ENCODE results near the gene KIF3A.

DNA sequence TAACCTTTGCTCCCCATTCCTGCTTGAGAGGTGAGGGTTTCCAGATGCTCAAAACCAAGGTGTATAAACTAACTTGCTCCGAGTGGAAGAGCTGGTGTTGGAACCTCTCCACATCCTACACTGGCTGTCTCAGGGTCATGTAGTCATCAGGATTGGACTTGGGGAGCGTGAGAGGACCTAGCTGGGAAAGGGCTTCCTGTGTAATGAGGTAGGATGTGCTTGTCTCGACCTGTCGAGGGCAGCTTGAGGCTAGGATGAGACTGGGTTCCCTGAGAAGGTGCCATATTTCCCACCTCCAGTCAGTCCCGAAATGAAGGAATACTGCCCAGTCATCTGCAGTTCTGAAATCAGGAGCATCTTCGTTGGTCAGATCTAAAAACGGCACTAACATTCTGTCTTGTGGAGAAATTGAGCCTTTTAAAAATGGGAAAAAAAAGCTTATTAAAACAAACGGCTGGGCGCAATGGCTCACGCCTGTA, 11.2 kb upstream of the KIF3A start:
- TF ChIP-seq, protein P1, sequence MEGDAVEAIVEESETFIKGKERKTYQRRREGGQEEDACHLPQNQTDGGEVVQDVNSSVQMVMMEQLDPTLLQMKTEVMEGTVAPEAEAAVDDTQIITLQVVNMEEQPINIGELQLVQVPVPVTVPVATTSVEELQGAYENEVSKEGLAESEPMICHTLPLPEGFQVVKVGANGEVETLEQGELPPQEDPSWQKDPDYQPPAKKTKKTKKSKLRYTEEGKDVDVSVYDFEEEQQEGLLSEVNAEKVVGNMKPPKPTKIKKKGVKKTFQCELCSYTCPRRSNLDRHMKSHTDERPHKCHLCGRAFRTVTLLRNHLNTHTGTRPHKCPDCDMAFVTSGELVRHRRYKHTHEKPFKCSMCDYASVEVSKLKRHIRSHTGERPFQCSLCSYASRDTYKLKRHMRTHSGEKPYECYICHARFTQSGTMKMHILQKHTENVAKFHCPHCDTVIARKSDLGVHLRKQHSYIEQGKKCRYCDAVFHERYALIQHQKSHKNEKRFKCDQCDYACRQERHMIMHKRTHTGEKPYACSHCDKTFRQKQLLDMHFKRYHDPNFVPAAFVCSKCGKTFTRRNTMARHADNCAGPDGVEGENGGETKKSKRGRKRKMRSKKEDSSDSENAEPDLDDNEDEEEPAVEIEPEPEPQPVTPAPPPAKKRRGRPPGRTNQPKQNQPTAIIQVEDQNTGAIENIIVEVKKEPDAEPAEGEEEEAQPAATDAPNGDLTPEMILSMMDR (IDR thresholded peaks at IDR 0.05), result no peak
- no peak for TF ChIP-seq POLR2A (IDR thresholded peaks at IDR 0.05)

All from heart left ventricle (tissue), 13 donors.